Measurements from ENCODE around the gene THADA.

- TF ChIP-seq YY1 (IDR thresholded peaks at IDR 0.05; ENCODE audit: insufficient read depth, insufficient read length) (no peak), ZNF274 (IDR thresholded peaks at IDR 0.05; ENCODE audit: low read depth, low read length) (no peak), SUZ12 (IDR thresholded peaks at IDR 0.05; ENCODE audit: extremely low read depth, insufficient read depth, insufficient read length) (no peak)
These were observed 239.1 kb downstream of the THADA start for GRCh38 chr2:43356774-43357173.

All from NT2/D1 (cell line).